GM12874 (cell line): ENCODE results near the gene PHF19.

ENCODE experiments used
- TF ChIP-seq, protein P1 (sequence below): IDR thresholded peaks from 2 replicates; pipeline ENCODE4 v1.5.1; 2011; ENCODE audit warnings: low read depth, mild to moderate bottlenecking, control low read depth, low read length, moderate library complexity; ENCODE audit not compliant: insufficient read depth

The PHF19 gene

DNA sequence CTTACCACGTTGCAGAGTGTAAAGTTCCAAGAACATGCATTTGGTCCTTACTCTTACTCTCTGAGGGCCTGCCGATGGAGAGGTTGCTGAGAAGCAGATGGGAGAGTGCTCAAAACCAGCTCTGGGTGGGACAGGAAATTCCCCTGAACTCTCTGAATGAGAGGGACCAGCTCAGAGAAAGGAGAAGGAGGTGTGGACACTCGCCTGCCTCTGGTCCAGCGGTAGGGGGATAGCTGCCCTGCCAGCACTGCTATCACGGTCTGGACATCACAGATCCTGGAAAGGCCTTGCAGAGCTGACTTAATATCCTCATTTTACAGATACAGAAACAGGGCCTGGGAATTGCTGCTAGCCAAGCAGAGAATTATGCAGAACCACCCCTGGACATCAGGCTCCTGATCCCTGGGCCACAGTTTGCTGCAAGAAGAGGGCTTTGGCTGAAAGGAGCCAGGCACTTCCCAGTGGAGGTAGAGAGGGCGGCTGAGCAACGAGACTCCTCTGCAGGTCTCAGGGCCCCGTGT, 44.7 kb upstream of the PHF19 start:
- TF ChIP-seq, protein P1, sequence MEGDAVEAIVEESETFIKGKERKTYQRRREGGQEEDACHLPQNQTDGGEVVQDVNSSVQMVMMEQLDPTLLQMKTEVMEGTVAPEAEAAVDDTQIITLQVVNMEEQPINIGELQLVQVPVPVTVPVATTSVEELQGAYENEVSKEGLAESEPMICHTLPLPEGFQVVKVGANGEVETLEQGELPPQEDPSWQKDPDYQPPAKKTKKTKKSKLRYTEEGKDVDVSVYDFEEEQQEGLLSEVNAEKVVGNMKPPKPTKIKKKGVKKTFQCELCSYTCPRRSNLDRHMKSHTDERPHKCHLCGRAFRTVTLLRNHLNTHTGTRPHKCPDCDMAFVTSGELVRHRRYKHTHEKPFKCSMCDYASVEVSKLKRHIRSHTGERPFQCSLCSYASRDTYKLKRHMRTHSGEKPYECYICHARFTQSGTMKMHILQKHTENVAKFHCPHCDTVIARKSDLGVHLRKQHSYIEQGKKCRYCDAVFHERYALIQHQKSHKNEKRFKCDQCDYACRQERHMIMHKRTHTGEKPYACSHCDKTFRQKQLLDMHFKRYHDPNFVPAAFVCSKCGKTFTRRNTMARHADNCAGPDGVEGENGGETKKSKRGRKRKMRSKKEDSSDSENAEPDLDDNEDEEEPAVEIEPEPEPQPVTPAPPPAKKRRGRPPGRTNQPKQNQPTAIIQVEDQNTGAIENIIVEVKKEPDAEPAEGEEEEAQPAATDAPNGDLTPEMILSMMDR: no peak

DNA sequence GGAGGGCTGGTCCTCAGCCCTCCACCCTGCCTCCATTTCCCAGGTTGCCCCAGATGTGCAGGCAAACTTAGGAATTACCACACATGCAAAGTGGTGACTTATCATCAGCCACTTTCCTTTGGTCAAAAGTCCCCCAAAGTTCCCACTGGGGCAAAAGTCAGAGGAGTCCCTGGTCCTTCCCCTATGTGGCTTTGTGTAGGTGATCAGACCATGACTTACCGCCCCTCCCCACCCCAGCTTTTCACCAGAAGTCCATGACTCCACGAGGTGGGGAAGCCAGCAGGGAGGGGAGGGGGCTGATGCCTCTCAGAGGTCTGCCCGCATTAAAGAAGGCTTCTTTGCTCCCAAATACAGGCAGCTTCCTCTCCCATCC, 43.8 kb upstream of the PHF19 start:
- TF ChIP-seq, protein P1: no peak

DNA sequence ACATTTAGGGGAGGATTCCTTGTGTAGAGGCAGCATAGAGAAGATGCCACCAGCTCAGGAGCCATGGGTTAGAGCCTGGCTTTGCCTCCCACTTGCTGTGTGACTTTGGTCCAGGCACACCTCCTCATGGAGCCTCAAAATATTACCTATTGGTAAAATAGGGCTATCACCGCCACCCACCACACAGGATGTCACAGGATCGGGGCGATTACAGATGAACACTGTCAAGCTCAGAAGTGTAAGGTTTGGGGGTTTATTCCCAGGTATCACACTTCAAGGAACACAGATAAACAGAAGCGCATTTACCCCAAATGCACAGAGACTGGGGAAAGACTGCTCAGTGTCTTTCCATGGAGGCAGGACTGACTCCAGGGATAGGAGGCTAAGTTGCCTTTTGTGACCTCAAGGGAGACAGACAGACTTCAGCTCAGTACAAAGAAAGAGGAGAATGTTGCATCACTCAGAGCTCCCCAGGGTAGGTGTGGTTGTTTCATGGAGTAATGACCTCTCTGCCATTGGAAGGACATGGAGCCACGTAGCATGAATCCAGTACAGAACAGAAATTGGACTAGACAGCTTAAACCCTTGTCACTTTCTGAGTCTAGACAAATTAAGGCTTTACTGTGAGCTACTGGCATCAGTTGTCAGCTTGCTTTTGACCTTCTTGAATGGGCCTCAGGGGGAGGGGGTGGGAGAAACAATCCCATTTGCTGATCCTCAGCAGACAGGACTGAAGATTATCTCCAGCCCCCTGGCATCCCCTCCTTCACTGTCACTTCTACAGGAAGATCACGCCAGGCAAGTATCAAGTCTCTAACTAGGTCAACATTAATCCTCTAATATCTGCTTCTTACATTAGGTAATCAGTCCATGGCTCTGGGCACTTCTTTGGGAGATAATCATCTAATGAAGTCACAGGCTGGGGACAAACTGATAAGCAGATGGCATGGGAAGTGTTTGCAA, 43.1 kb upstream of the PHF19 start:
- TF ChIP-seq, protein P1: no peak

DNA sequence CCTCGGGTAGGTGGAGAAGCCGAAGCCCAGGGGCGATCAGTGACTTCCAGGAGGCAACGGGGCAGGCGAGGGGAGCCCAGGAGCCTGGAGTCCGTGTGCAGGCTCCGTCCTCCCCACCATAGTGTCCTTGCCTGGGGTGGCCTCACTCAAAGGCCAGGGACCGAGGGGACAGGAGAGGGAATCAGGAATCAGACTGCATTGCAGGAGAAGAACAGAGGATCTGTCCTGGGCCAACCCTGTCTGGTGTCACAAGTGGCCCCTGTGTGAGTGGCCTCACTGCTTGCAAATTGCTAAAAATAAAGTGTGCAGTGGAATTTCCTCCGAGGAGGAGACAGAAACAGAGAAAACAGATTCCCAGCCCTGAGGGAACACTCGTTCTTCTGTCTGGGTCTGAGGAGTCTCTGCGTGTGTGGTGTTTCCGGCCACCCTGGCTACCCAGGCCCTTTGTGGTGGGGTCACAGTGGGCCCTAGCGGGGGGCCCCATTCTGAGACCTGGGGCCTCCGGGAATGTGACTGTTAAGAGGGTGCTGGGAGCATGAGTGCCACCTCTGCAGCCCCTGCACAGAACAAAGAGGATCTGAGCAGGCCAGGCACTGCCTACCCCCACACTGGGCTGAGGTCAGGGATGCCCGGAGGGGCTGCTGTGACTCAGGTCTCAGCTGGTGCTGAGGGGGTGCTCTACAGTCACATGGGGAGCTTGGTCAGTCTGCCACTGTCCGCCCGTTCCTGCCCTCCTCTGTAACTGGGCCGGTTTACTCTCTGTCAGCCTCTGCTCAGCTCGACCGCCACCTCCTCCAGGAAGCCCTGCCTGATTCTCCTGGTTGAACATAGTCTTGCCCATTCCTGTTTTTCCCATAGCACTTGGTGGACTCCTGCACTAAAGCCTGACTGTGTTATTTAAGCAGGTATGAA, 42.2 kb upstream of the PHF19 start:
- TF ChIP-seq, protein P1: no peak

DNA sequence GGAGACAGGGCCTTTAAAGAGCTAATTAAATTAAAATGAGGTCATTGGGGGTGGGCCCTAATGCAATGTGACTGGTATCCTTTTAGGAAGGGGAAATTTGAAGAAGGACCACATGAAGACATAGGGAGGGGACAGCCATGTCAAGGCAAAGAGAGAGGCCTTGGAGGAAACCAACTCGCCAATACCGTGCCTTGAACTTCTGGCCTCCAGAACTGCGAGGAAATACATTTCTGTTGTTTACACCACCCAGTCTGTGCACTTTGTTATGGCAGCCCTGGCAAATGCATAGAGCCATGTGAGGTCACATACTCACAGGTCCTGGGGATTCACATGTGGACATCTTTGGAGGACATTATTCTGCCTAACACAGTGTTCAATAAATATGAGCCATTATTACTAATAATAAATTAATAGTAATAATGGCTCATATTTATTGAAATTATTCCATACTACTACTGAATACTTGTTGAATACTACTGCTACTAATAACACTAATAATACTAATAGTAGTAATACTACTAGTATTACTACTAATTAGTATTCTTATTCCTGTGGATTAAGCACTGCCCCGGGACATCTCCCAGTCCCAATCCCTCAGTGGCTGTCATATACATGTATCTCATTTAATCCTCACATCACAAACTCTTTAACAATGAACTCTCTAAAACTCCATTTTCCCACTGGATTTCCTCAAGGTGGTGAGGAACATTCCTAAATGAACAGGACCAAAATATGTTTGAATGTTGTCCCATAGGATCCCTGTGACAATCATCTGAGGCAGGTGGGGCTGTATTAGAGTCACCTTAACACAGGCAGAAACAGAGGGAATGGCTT, 41.2 kb upstream of the PHF19 start:
- TF ChIP-seq, protein P1: no peak

DNA sequence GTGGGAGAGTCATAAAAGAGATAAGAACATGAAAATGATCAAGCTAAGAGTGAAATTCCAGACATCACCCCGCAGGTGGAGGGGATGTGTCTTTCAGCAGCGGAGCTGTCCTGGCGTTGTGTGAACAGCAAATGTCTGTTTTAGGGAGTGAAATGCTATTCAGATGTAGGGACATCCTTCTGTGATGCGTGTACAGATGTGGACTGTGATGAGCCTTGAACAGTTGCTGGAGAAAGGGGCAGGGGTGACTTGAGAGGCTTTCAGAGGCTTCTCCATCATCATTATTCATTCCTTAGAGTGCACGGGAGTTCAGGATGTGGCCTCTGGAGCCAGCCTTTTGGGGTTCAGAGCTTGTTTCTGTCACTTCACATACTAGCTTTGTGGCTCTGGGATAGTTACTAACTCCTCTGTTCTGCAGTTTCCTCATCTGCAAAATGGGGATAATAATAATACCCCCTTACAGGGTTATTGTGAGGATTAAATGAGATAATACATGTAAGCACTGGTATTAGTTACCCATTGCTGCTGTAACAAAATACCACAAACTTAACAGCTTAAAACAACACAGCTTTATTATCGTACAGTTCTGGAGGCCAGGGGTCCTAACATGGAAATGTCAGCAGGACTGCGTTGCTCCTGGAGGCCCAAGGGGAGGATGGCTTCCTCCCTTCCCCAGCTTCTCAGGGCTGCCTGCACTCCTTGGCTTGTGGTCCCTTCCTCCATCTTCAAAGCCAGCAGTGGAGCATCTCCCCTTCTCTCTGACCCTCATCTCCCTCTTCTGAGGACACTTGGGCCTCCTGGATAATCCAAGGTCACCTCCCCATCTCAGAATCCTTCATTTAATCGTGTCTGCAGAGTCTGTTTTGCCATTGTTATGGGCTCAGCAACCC, 40.2 kb upstream of the PHF19 start:
- TF ChIP-seq, protein P1: no peak
